Measurements from ENCODE around the gene SIAH3. TPM values are rescaled to one million over a fixed set of nuclear protein-coding genes. Genes with fewer than 3 reads are reported as not detected.

SIAH3 gene, protein sequence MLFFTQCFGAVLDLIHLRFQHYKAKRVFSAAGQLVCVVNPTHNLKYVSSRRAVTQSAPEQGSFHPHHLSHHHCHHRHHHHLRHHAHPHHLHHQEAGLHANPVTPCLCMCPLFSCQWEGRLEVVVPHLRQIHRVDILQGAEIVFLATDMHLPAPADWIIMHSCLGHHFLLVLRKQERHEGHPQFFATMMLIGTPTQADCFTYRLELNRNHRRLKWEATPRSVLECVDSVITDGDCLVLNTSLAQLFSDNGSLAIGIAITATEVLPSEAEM
- total RNA-seq (under 1 TPM in 1 of 2 donors, not detected in 1; 0.09 TPM), polyA plus RNA-seq (under 1 TPM in 1 of 2 donors, not detected in 1; 0.13 TPM)
- long read RNA-seq, donor 1: 0 reads
- long read RNA-seq, donor 2: 0 reads

DNA sequence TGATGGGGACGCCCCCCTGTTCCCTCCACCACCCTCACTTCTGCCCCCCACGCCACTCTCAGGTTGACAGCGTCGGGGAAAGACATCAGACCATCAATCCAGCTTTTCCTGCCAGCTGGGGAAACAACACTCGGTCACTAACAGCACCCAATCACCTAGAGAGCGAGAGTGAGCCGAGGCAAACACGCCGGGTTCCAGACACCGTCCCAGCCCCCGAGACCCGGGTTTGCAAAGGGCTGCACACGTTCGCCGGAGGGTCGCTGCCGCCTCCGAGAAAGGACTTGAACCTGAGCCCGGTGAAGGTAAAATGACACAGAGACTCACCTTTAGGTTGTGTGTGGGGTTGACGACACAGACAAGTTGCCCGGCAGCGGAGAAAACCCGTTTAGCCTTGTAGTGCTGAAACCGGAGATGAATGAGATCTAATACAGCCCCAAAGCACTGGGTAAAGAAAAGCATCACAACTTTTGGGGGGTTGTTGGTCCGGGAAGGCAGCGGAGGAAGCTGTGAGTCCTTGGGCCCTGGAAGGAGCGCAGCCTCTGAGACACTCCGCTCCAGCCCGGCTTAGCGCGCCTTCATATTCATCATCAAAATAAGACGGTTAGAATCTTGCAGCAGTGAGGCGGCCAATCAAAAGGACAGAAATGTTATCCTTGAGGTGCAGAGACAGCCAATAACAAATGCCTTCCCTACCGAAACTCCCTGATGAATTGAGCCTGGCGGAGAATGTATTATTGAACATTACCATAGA lies at the start of gene SIAH3:
SIAH3 (minus strand) TSS at position 583 of the 751 bp plus-strand sequence; CDS start at position 459, 124 bp downstream.
- WGBS, 2 donors: 2% methylated on average over 35 of the region's 35 CpGs
- H3K4me1 ChIP-seq (ENCODE audit: control insufficient read depth in 1 of 2, insufficient read depth in 2 of 2, low read length in 2 of 2): no peaks in the 10 kb centered on the region
- H3K4me3 ChIP-seq (ENCODE audit: low read length in 2 of 2): no peak within 1 kb of the TSS
- DNase-seq (no peak), ATAC-seq (ENCODE audit: low FRiP score) (no peak)
- intact Hi-C loops (cut with DNase I): no loop called here
- no peak within 1 kb of the TSS for H3K27ac ChIP-seq (ENCODE audit: low read depth in 1 of 2, low read length in 2 of 2)
- H3K9me3 ChIP-seq (ENCODE audit: control insufficient read depth, low read length): no peaks in the 10 kb centered on the region
- H3K27me3 ChIP-seq (ENCODE audit: control insufficient read depth in 1 of 2, insufficient read depth in 2 of 2, low read length in 1 of 2): no peaks in the 10 kb centered on the region
- H3K36me3 ChIP-seq (ENCODE audit: control insufficient read depth in 1 of 2, insufficient read depth in 2 of 2, low read length in 1 of 2): no peaks in the 10 kb centered on the region

DNA sequence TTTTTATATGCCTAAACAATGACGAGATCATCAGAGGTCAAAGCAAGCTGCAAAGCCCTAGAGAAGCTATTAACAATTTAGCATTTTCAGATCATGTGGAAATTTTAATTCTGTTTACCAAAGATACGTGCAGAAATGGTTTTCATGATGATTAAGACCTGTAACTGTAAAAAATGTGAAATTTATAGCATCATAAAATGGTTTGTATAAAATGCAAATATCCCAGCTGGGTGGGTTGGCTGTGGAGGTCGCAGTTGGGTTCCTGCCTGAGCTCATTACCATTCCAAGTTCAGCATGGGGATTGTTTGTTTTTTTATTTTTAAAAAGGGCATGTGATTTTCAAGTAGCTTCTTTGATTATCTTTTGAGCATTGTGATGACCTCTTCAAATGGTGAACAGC lies 47.9 kb upstream of the SIAH3 start:
- no peaks in the 10 kb centered on the region for H3K9me3 ChIP-seq (ENCODE audit: control insufficient read depth, low read length)
- ATAC-seq (ENCODE audit: low FRiP score) (no peak), DNase-seq (no peak)
- H3K4me3 ChIP-seq (ENCODE audit: low read length in 2 of 2): no peak overlapping the region
- no peaks in the 10 kb centered on the region for H3K4me1 ChIP-seq (ENCODE audit: control insufficient read depth in 1 of 2, insufficient read depth in 2 of 2, low read length in 2 of 2)
- 56 to 65% methylated on average over 3 of the region's 3 CpGs for WGBS, 2 donors
- no peaks in the 10 kb centered on the region for H3K27me3 ChIP-seq (ENCODE audit: control insufficient read depth in 1 of 2, insufficient read depth in 2 of 2, low read length in 1 of 2)
- H3K27ac ChIP-seq (ENCODE audit: low read depth in 1 of 2, low read length in 2 of 2): no peak overlapping the region
- intact Hi-C loops (cut with DNase I): no loop called here
- H3K36me3 ChIP-seq (ENCODE audit: control insufficient read depth in 1 of 2, insufficient read depth in 2 of 2, low read length in 1 of 2): no peaks in the 10 kb centered on the region

DNA sequence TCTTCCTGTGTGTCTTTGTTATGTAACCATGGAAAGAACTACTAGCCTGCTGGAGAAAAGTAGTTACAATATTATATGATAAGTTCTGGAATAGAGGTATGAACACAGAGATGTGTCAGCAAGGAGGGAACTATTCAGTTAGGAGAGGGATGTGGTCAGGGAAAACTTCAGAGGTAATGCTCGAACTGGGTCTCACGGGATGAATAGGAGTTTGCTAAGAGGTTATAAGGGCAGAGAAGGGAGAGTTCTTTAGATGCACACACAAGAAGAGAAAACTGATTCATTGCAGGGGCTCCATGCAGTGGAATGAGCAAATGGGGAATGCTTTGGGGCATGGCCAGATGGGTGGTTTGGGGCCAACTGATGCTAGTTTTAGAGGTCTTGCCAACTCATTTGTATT lies 46.0 kb upstream of the SIAH3 start:
- no peaks in the 10 kb centered on the region for H3K36me3 ChIP-seq (ENCODE audit: control insufficient read depth in 1 of 2, insufficient read depth in 2 of 2, low read length in 1 of 2)
- 96 to 97% methylated on average over 2 of the region's 2 CpGs for WGBS, 2 donors
- H3K9me3 ChIP-seq (ENCODE audit: control insufficient read depth, low read length): no peaks in the 10 kb centered on the region
- ATAC-seq (ENCODE audit: low FRiP score) (no peak), DNase-seq (no peak)
- intact Hi-C loops (cut with DNase I): no loop called here
- no peak overlapping the region for H3K27ac ChIP-seq (ENCODE audit: low read depth in 1 of 2, low read length in 2 of 2)
- H3K4me1 ChIP-seq (ENCODE audit: control insufficient read depth in 1 of 2, insufficient read depth in 2 of 2, low read length in 2 of 2): no peaks in the 10 kb centered on the region
- no peak overlapping the region for H3K4me3 ChIP-seq (ENCODE audit: low read length in 2 of 2)
- no peaks in the 10 kb centered on the region for H3K27me3 ChIP-seq (ENCODE audit: control insufficient read depth in 1 of 2, insufficient read depth in 2 of 2, low read length in 1 of 2)

DNA sequence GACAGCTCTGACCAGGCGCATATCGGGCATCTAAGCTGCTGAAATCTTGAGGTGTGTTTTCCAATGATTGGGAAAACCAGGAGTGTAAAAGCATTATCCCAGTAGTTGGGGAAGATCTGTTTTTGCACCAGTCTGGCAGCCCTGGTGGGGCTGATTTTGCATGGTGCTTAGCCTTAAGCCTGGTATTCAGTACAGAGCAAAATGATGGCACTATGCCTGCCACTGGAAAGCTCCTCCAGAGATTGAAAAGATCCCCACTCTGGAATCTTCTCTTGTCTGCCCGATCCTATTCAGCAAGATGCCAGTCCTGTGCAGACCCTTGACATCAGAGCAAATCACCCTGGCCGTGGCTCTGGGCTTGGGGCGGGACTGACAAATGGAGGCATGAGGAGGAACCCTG lies 44.7 kb upstream of the SIAH3 start:
- Histone ChIP-seq H3K9me3 (ENCODE audit: control insufficient read depth, low read length) (no peaks in the 10 kb centered on the region), H3K27me3 (ENCODE audit: control insufficient read depth in 1 of 2, insufficient read depth in 2 of 2, low read length in 1 of 2) (no peaks in the 10 kb centered on the region), H3K4me3 (ENCODE audit: low read length in 2 of 2) (no peak overlapping the region), H3K27ac (ENCODE audit: low read depth in 1 of 2, low read length in 2 of 2) (no peak overlapping the region), H3K36me3 (ENCODE audit: control insufficient read depth in 1 of 2, insufficient read depth in 2 of 2, low read length in 1 of 2) (no peaks in the 10 kb centered on the region), H3K4me1 (ENCODE audit: control insufficient read depth in 1 of 2, insufficient read depth in 2 of 2, low read length in 2 of 2) (no peaks in the 10 kb centered on the region)
- DNase-seq: no peak
- ATAC-seq (ENCODE audit: low FRiP score): no peak
- intact Hi-C loops (cut with DNase I): no loop called here
- WGBS, 2 donors: 41 to 55% methylated on average over 5 of the region's 5 CpGs

DNA sequence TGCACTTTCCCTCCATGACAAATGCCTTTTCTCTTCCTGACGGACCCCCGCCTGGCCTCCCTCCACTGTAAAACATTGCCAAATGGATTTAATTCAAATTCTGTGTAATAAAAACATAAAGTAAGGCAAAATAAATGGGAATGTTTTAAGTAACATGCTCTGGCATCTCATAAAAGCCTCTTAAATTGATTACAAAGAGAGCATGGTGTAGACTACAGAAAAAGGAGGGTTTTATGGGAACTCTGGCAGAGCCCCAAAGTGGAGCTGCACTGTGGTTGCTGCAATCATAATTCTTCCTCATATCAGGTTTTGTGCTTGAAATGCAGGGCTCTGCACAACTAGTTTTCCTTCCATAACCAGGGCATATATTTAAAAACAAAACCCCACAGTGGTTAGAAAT lies 44.3 kb upstream of the SIAH3 start:
- H3K9me3 ChIP-seq (ENCODE audit: control insufficient read depth, low read length): no peaks in the 10 kb centered on the region
- ATAC-seq (ENCODE audit: low FRiP score) (no peak), DNase-seq (no peak)
- intact Hi-C loops (cut with DNase I): no loop called here
- no peaks in the 10 kb centered on the region for H3K27me3 ChIP-seq (ENCODE audit: control insufficient read depth in 1 of 2, insufficient read depth in 2 of 2, low read length in 1 of 2)
- WGBS, 2 donors: 8 to 17% methylated on average over 2 of the region's 2 CpGs
- no peak overlapping the region for H3K4me3 ChIP-seq (ENCODE audit: low read length in 2 of 2)
- H3K4me1 ChIP-seq (ENCODE audit: control insufficient read depth in 1 of 2, insufficient read depth in 2 of 2, low read length in 2 of 2): no peaks in the 10 kb centered on the region
- H3K27ac ChIP-seq (ENCODE audit: low read depth in 1 of 2, low read length in 2 of 2): no peak overlapping the region
- H3K36me3 ChIP-seq (ENCODE audit: control insufficient read depth in 1 of 2, insufficient read depth in 2 of 2, low read length in 1 of 2): no peaks in the 10 kb centered on the region

DNA sequence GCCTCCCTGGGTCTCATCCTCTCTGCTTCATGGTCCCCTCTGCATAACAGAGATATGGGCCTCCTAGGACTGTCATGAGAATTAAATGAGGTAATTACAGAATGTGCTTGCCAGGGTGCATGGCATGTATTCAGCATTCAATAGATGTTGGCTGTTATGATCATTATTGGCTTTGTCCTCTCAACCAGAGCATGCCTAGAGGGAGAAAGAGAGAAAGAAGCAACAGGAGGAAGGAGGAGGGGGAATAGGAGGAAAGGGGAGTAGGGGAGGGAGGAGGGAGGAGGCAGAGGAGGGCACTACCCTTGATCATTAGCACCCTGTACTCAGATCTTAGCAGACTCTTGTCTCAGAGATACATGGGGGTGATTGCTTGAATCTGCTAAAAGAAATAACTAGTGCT lies 41.0 kb upstream of the SIAH3 start:
- no peaks in the 10 kb centered on the region for H3K27me3 ChIP-seq (ENCODE audit: control insufficient read depth in 1 of 2, insufficient read depth in 2 of 2, low read length in 1 of 2)
- intact Hi-C loops (cut with DNase I): loop anchor here in 1 of 2 donors (5.0 kb wide), 1 partner anchor 440 kb away; no protein-coding TSS in a partner anchor
- no peaks in the 10 kb centered on the region for H3K9me3 ChIP-seq (ENCODE audit: control insufficient read depth, low read length)
- ATAC-seq (ENCODE audit: low FRiP score): no peak
- no peaks in the 10 kb centered on the region for H3K4me1 ChIP-seq (ENCODE audit: control insufficient read depth in 1 of 2, insufficient read depth in 2 of 2, low read length in 2 of 2)
- no peaks in the 10 kb centered on the region for H3K36me3 ChIP-seq (ENCODE audit: control insufficient read depth in 1 of 2, insufficient read depth in 2 of 2, low read length in 1 of 2)
- H3K27ac ChIP-seq (ENCODE audit: low read depth in 1 of 2, low read length in 2 of 2): no peak overlapping the region
- H3K4me3 ChIP-seq (ENCODE audit: low read length in 2 of 2): no peak overlapping the region
- DNase-seq: no peak

DNA sequence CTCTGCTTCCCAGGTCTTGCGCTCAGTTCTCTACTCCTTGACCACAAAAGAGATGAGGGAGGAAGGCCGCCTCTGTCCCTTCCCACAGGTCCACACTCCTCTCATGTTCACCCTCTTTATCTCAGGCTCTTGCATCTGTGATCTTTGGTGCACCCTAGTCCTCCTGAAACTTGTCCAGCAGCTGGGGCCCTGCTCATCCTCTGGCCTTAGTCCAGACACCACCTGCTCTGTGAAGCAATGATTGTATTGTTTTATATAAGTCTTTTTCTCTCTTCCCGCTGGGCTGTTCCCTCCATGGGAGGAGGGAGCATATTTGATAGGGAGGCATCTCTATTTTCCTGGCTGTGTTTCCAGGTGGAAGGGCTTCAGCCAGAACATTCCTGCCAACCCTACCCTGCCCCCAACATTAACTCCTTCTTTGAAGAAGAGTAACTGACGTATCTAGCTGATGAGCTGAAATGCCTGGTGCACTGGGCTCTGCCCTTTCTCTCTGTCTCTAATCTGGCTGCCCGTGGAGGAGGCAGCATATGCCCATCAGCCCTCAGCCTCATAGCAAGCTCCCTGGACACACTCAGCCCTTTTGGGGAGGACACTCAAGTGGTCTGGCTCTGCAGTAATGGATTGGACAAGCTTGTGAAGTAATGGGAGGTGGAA lies 38.2 kb upstream of the SIAH3 start:
- no peaks in the 10 kb centered on the region for H3K4me1 ChIP-seq (ENCODE audit: control insufficient read depth in 1 of 2, insufficient read depth in 2 of 2, low read length in 2 of 2)
- intact Hi-C loops (cut with DNase I): loop anchor here in 1 of 2 donors (5.0 kb wide), 1 partner anchor 443 kb away; no protein-coding TSS in a partner anchor
- no peaks in the 10 kb centered on the region for H3K27me3 ChIP-seq (ENCODE audit: control insufficient read depth in 1 of 2, insufficient read depth in 2 of 2, low read length in 1 of 2)
- H3K9me3 ChIP-seq (ENCODE audit: control insufficient read depth, low read length): no peaks in the 10 kb centered on the region
- H3K27ac ChIP-seq (ENCODE audit: low read depth in 1 of 2, low read length in 2 of 2): no peak overlapping the region
- H3K4me3 ChIP-seq (ENCODE audit: low read length in 2 of 2): no peak overlapping the region
- WGBS, 2 donors: 84% methylated on average over 5 of the region's 5 CpGs
- DNase-seq (no peak), ATAC-seq (ENCODE audit: low FRiP score) (no peak)
- H3K36me3 ChIP-seq (ENCODE audit: control insufficient read depth in 1 of 2, insufficient read depth in 2 of 2, low read length in 1 of 2): no peaks in the 10 kb centered on the region

DNA sequence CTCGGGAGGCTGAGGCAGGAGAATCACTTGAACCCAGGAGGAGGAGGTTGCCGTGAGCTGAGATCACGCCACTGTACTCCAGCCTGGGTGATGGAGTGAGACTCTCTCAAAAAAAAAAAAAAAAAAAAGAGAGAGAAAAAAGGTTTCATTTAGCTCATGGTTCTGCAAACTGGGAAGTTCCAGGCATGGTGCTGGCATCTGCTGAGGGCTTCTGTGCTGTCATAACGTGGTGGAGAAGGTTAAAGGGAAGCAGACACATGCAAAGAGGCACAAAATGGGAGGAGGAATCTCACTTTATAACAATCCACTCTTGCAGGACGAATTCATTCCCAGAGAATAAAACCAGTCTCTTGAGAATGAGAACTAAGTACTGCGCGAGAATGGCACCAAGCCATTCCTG lies 34.9 kb upstream of the SIAH3 start:
- no peaks in the 10 kb centered on the region for H3K9me3 ChIP-seq (ENCODE audit: control insufficient read depth, low read length)
- H3K4me3 ChIP-seq (ENCODE audit: low read length in 2 of 2): no peak overlapping the region
- 61 to 66% methylated on average over 7 of the region's 7 CpGs for WGBS, 2 donors
- no peaks in the 10 kb centered on the region for H3K27me3 ChIP-seq (ENCODE audit: control insufficient read depth in 1 of 2, insufficient read depth in 2 of 2, low read length in 1 of 2)
- H3K27ac ChIP-seq (ENCODE audit: low read depth in 1 of 2, low read length in 2 of 2): no peak overlapping the region
- intact Hi-C loops (cut with DNase I): no loop called here
- ATAC-seq (ENCODE audit: low FRiP score) (no peak), DNase-seq (no peak)
- H3K4me1 ChIP-seq (ENCODE audit: control insufficient read depth in 1 of 2, insufficient read depth in 2 of 2, low read length in 2 of 2): no peaks in the 10 kb centered on the region
- H3K36me3 ChIP-seq (ENCODE audit: control insufficient read depth in 1 of 2, insufficient read depth in 2 of 2, low read length in 1 of 2): no peaks in the 10 kb centered on the region

Measured in aorta (tissue), 5 donors.